Breast epithelium (tissue), 3 donors: Measurements from ENCODE around the gene HAT1.

Source experiments
- POLR2A ChIP-seq: fragments of 450-650 bp; IDR thresholded peaks from one replicate; pipeline ENCODE4 v1.6.1; 2016; ENCODE audit warnings: antibody characterized with exemption, mild to moderate bottlenecking, moderate library complexity
- POLR2AphosphoS5 ChIP-seq, 3 donors: sonication (generic); formaldehyde crosslinking; IDR thresholded peaks; one replicate each; pipeline ENCODE4 v1.6.1; 2017; ENCODE audit warnings: antibody characterized with exemption in 3 of 3
- TF ChIP-seq, protein P1 (sequence below), 3 donors: fragments of 450-650 bp; IDR thresholded peaks; one replicate each; pipeline ENCODE4 v1.5.1; 2016 to 2017; ENCODE audit warnings: antibody characterized with exemption in 3 of 3, mild to moderate bottlenecking in 3 of 3, moderate library complexity in 3 of 3

DNA sequence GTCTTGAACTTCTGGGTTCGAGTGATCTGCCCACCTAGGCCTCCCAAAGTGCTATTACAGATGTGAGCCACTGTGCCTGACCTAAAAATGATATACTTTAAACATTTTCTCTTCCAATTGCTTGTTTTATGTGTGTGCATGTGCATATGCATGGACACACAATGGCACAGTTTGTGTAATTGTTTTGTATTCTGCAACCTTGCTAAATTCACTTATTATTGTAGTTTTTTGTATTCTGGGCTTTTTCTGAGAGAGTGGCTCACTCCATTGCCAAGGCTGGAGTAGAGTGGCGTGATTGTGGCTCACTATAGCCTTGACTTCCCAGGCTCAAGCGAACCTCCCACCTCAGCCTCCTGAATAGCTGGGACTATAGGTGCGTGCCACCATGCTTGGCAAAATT, 8.1 kb downstream of the HAT1 start:
- TF ChIP-seq, protein P1, sequence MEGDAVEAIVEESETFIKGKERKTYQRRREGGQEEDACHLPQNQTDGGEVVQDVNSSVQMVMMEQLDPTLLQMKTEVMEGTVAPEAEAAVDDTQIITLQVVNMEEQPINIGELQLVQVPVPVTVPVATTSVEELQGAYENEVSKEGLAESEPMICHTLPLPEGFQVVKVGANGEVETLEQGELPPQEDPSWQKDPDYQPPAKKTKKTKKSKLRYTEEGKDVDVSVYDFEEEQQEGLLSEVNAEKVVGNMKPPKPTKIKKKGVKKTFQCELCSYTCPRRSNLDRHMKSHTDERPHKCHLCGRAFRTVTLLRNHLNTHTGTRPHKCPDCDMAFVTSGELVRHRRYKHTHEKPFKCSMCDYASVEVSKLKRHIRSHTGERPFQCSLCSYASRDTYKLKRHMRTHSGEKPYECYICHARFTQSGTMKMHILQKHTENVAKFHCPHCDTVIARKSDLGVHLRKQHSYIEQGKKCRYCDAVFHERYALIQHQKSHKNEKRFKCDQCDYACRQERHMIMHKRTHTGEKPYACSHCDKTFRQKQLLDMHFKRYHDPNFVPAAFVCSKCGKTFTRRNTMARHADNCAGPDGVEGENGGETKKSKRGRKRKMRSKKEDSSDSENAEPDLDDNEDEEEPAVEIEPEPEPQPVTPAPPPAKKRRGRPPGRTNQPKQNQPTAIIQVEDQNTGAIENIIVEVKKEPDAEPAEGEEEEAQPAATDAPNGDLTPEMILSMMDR (IDR thresholded peaks at IDR 0.05), result no peak
- no peak for TF ChIP-seq POLR2A
- TF ChIP-seq POLR2AphosphoS5 (IDR thresholded peaks at IDR 0.05), result no peak
